Heart right ventricle (tissue), 16 donors: Measurements from ENCODE around the gene SHKBP1. TPM values are rescaled to one million over a fixed set of nuclear protein-coding genes. Genes with fewer than 3 reads are reported as not detected.

Source experiments
- ATAC-seq, 8 donors: fragments of 200-7000 bp; cut with Tn5 transposase; one replicate each; pipeline ENCODE4 v1.9.1; 2020; ENCODE audit warnings: mild to moderate bottlenecking in 8 of 8, moderate library complexity in 8 of 8, moderate number of reproducible peaks in 1 of 8
- DNase-seq, 2 donors: peaks; one replicate each; pipeline ENCODE4 v3.0.0-alpha.2; 2020
- H3K27ac ChIP-seq, 10 donors: fragments of 200-600 bp; sonication (generic) in 2 of 10; one replicate each; pipeline versions ENCODE4 v1.5.0 to v1.8.0; 2020 to 2022; ENCODE audit warnings: mild to moderate bottlenecking in 3 of 10
- H3K27me3 ChIP-seq, 7 donors: fragments of 200-600 bp; one replicate each; pipeline ENCODE4 v1.8.0; 2021 to 2022; ENCODE audit warnings: mild to moderate bottlenecking in 2 of 7
- H3K36me3 ChIP-seq, 9 donors: fragments of 200-600 bp; sonication (generic) in 1 of 9; one replicate each; pipeline versions ENCODE4 v1.5.0 to v1.8.0; 2020 to 2022; ENCODE audit warnings: mild to moderate bottlenecking in 2 of 9
- H3K4me1 ChIP-seq, 9 donors: fragments of 200-600 bp; sonication (generic) in 1 of 9; one replicate each; pipeline versions ENCODE4 v1.5.0 to v1.8.0; 2020 to 2022; ENCODE audit warnings: mild to moderate bottlenecking in 4 of 9
- H3K4me3 ChIP-seq, 10 donors: fragments of 200-600 bp; sonication (generic) in 2 of 10; one replicate each; pipeline versions ENCODE4 v1.5.0 to v1.8.0; 2020 to 2022; ENCODE audit warnings: mild to moderate bottlenecking in 7 of 10, moderate library complexity in 2 of 10
- H3K9me3 ChIP-seq, 11 donors: fragments of 200-600 bp in 10 of 11; sonication (generic) in 2 of 11; one replicate each; pipeline versions ENCODE4 v1.5.0 to v1.8.0; 2013 to 2022; ENCODE audit warnings: mild to moderate bottlenecking in 2 of 11, control low read depth in 1 of 11, moderate library complexity in 1 of 11
- CTCF ChIP-seq, 9 donors: fragments of 200-600 bp; sonication (generic) in 2 of 9; IDR thresholded peaks; one replicate each; pipeline versions ENCODE4 v1.5.0 to v1.8.0; 2021 to 2022; ENCODE audit warnings: antibody characterized with exemption in 9 of 9, mild to moderate bottlenecking in 5 of 9, moderate library complexity in 1 of 9
- WGBS, 2 donors: extraction: QIAGEN DNeasy Blood & Tissue Kit; methylation state at CpG; one replicate each; pipeline ENCODE4 v1.1.7; 2013; ENCODE audit warnings: inconsistent platforms in 1 of 2; 5-methylcytosine and 5-hydroxymethylcytosine counted together
- intact Hi-C, 10 donors: fragments of 100-400 bp; cut with DNase I; formaldehyde crosslinking; loops; one replicate each; pipeline versions ENCODE4 v1.11.1 to v1.14.2; 2022
- polyA plus RNA-seq, 2 donors: library from polyadenylated mRNA; stranded (reverse); fragments of 200-250 nt; gene quantifications; one replicate each; pipeline ENCODE4 v1.2.3, GENCODE V29; 2013
- total RNA-seq, 10 donors: library from RNA; stranded (reverse); fragmentation: NEBNext Ultra II Directional in 3 of 10; extraction: Animal tissue kit (Norgen Biotek cat#: 25700) in 3 of 10; gene quantifications; one replicate each; pipeline versions ENCODE4 v1.2.1 to v1.2.4, GENCODE V29; 2021 to 2023
- donor health status: Arrhythmogenic right ventricular cardiomyopathy.
- donor health status: ischemic (EF 13 %, LVEDD 7.1; RV severe dilation, severe dysfunction).
- donor health status: healthy with polysubstance abuse.
- donor health status: DM: no; HTN: yes; CAD: no.
- donor health status: DM: no; HTN: no; CAD: no.
- donor health status: ischemic (EF 25% LVEDD 6.9; RV normal size, moderate dysfunction).
- donor health status: ischemic (EF 25% LVEDD 5.7; RV mildly dilated, moderate dysfunction).
- donor health status: healthy.
- donor health status: DM: yes; HTN: yes; CAD: no.
- donor health status: Ischemic cardiomyopathy.
- donor health status: ischemic (EF 35%, LVEDD 5.7; RV mildly dilated, moderate dysfunction).
- donor health status: nonischemic (EF 11% LVEDD 7.7; RV severe dilation, severe dysfunction).
- donor health status: DM: yes; HTN: yes; CAD: no.
- donor health status: PGD.
- donor health status: ischemic (EF 29% LVEDD 5.4; RV normal size, mild dysfunction).
- donor health status: nonischemic (EF 23%, LVEDD 6.1; RV moderate dilation, normal function).

The SHKBP1 gene
- total and polyA plus RNA-seq, 12 donors: 12.0 to 43.1 (median 16.4) TPM

DNA sequence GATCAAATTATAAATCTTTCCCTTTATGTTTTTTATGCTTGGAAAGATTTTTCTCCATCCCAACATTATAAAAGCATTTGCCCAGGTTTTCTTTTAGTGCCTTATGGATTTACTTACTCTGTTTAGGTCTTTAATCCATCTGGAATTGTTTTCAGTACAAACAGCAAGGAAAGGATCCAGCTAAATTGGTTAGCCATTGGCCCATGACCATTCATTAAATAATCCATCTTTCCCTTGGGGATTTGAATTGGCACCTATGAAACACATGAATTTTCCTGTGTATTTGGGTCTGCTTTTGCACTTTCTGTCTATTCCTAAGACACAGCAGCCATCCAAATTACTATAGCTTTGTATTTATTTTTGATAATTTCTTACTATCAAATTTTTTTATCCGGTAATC, 28.8 kb upstream of the SHKBP1 start:
- 92 to 97% methylated on average over 1 of the region's 1 CpG for WGBS, 2 donors
- peaks cover 0 to 8% (median 5%) of the 10 kb centered on the region in 9 donors for H3K4me1 ChIP-seq
- TF ChIP-seq CTCF (IDR thresholded peaks at IDR 0.05): no peak
- H3K36me3 ChIP-seq: no peaks in the 10 kb centered on the region
- peaks cover 0 to 44% (median 21%) of the 10 kb centered on the region in 7 donors for H3K27me3 ChIP-seq
- DNase-seq (no peak), ATAC-seq (no peak)
- intact Hi-C loops: loop anchor here in 2 of 10 donors (5.0 to 10.0 kb wide), 2 partner anchors 49 to 87 kb away; no protein-coding TSS in a partner anchor
- H3K4me3 ChIP-seq: no peak overlapping the region
- H3K9me3 ChIP-seq: peaks cover 0 to 8% (median 0%) of the 10 kb centered on the region in 11 donors
- H3K27ac ChIP-seq: no peak overlapping the region

DNA sequence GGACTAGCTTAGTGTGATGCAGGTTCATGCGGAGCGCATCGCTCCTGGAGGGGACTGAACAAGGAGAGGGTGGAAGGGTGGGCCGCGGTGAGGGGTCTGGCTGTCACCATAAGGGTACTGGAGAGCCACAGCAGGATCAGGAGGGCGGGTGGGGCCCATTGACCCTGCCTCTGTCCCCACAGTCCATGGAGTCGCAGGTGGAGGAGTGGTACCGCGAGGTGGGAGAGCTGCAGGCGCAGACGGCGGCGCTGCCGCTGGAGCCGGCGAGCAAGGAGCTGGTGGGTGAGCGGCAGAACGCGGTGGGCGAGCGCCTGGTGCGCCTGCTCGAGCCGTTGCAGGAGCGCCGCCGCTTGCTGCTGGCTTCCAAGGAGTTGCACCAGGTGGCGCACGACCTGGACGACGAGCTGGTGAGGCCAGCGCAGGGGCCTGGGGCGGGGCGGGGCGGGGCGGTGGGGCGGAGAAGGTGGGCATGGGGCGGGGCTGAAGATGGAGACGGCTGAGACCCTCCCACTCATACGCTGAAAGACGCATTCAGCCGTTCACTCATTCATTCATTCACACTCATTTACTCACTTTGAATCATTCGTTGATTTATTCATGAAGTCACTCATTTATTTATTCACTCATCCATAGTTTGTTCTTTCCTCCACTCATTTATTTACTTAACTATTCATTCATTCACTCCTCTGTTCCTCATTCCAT, 27.5 kb upstream of the SHKBP1 start:
- TF ChIP-seq CTCF (IDR thresholded peaks at IDR 0.05): peak in 8 of 9 donors; percentile 9 to 58 (median 52)
- no peak overlapping the region for H3K4me3 ChIP-seq
- 6 to 7% methylated on average over 37 to 43 of the region's 43 CpGs for WGBS, 2 donors
- intact Hi-C loops: loop anchor here in 3 of 10 donors (1.0 to 10.0 kb wide), 3 partner anchors 48 to 86 kb away; no protein-coding TSS in a partner anchor
- DNase-seq (peak; percentile 37 to 66), ATAC-seq (peak in 5 of 8 donors; percentile 33 to 77 (median 67))
- H3K9me3 ChIP-seq: peaks cover 0 to 8% (median 0%) of the 10 kb centered on the region in 11 donors
- no peak overlapping the region for H3K27ac ChIP-seq
- H3K4me1 ChIP-seq: peaks cover 0 to 6% (median 0%) of the 10 kb centered on the region in 9 donors
- H3K36me3 ChIP-seq: no peaks in the 10 kb centered on the region
- H3K27me3 ChIP-seq: peaks cover 0 to 57% (median 34%) of the 10 kb centered on the region in 7 donors

DNA sequence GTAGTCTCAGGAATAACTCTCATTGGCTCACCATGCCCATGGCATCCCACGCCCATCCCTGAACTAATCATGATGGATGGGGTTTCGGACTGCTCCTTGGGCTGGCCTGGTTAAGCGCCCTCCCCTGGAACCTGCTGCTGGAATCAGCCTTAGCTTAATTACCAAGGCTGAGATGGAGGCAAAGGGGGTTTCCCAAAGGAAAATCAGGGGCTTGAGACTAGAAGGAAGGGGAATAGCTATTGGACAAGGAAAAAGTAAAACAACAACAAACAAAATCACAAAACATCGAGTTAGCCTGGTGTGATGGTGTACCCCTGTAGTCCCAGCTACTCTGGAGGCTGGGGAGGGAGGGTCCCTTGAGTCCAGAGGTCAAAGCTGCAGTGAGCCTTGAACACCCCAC, 25.7 kb upstream of the SHKBP1 start:
- intact Hi-C loops: no loop called here
- Histone ChIP-seq H3K27ac (no peak overlapping the region), H3K4me3 (no peak overlapping the region), H3K4me1 (peaks cover 0 to 6% (median 0%) of the 10 kb centered on the region in 9 donors), H3K36me3 (no peaks in the 10 kb centered on the region), H3K27me3 (peaks cover 0 to 74% (median 47%) of the 10 kb centered on the region in 7 donors), H3K9me3 (peaks cover 0 to 7% (median 0%) of the 10 kb centered on the region in 11 donors)
- ATAC-seq (no peak), DNase-seq (no peak)
- no peak for TF ChIP-seq CTCF (IDR thresholded peaks at IDR 0.05)
- 80 to 81% methylated on average over 4 of the region's 4 CpGs for WGBS, 2 donors

DNA sequence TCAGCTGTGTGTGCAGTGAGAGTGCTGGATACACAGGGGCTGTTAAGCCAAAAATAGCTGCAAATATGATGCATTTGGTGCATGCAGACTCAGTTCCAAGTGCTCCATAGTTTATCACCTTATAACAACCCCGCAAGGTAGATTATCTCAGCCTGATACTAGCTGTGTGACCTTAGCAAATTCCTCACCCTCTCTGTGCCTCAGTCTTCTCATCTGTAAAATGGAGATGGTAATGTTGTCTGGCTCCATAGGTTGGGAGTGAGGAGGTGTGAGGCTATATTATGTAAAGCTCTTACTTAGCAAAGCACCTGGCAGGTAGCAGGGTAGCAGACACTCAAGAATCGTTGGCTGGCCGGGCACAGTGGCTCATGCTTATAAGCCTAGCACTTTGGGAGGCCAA, 23.8 kb upstream of the SHKBP1 start:
- no peaks in the 10 kb centered on the region for H3K36me3 ChIP-seq
- no peak overlapping the region for H3K27ac ChIP-seq
- intact Hi-C loops: no loop called here
- H3K4me1 ChIP-seq: peaks cover 0 to 6% (median 0%) of the 10 kb centered on the region in 9 donors
- H3K4me3 ChIP-seq: no peak overlapping the region
- no peaks in the 10 kb centered on the region for H3K9me3 ChIP-seq
- 89 to 92% methylated on average over 3 of the region's 3 CpGs for WGBS, 2 donors
- H3K27me3 ChIP-seq: peaks cover 0 to 66% (median 48%) of the 10 kb centered on the region in 7 donors
- DNase-seq (no peak), ATAC-seq (no peak)
- no peak for TF ChIP-seq CTCF (IDR thresholded peaks at IDR 0.05)
